Activated naive CD4-positive, alpha-beta T cell treated with anti-CD3 and anti-CD28 coated beads for 36 hours (primary cell): Measurements from ENCODE around the gene P2RY6. TPM values are rescaled to one million over a fixed set of nuclear protein-coding genes. Genes with fewer than 3 reads are reported as not detected.

ENCODE experiments used
- CTCF ChIA-PET: fragments of 350-600 bp; sonication (Branson Sonifier 250); formaldehyde crosslinking; loops from one replicate; lab custom pipeline; 2021; ENCODE audit warnings: antibody characterized with exemption; lab: Charles Lee
- DNase-seq: peaks from one replicate; pipeline ENCODE4 v3.0.0-alpha.2; 2020
- H3K27ac Mint-ChIP-seq: one replicate; pipeline ENCODE4 v1.8.0; 2021; ENCODE audit warnings: mild to moderate bottlenecking, mixed read lengths
- H3K27me3 Mint-ChIP-seq: one replicate; pipeline ENCODE4 v1.8.0; 2021; ENCODE audit warnings: low read depth, mixed read lengths
- H3K36me3 Mint-ChIP-seq: one replicate; pipeline ENCODE4 v1.8.0; 2021; ENCODE audit warnings: low read depth, mixed read lengths
- H3K4me1 Mint-ChIP-seq: one replicate; pipeline ENCODE4 v1.8.0; 2021; ENCODE audit warnings: low read depth, mixed read lengths
- H3K4me3 Mint-ChIP-seq: one replicate; pipeline ENCODE4 v1.8.0; 2021; ENCODE audit warnings: mild to moderate bottlenecking, moderate library complexity, mixed read lengths
- H3K9me3 Mint-ChIP-seq: one replicate; pipeline ENCODE4 v1.8.0; 2021; ENCODE audit warnings: mixed read lengths
- intact Hi-C: fragments of 100-400 bp; cut with micrococcal nuclease; formaldehyde crosslinking; loops from one replicate; pipeline ENCODE4 v1.15.1; 2023
- total RNA-seq, 2 experiments: library from RNA; stranded (reverse); gene quantifications; one replicate each; pipeline ENCODE4 v1.2.3, GENCODE V29; 2021

P2RY6 gene
- total RNA-seq, 2 experiments from 2014 or later, result not detected

DNA sequence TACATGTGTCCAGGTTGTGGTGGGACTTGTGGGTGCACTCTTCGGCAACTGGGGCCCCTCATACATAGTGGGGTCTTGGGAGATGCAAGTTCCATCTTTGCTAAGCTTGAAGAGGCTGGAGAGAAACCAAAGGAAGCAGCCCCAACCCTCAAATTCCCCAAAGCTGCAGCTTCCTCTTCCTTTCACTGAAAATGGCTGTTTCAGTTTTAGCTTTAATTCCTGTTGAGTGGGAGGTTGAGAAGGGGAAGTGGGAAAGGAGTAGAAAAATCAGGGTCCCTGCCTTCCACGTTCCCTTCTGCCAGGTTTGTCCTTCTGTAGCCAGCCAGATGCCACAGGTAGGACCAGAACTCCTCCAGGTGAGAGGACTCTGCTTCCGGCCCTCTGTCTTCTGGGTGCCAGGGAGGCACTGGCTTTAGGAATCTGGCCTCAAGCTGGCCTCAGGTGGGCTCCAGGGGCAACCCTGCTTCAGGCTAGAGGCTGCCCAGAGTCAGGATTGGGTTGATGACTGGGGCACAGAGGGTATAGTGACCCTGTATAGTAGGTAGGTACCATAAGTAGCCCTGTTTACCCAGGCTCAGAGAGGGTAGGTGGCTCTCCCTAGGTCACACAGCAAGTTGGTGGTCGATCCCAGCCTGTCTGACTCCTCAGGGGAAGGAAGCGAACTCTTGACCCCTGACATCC, 16.2 kb downstream of the P2RY6 start:
- no peaks in the 10 kb centered on the region for H3K36me3 Mint-ChIP-seq
- no peaks in the 10 kb centered on the region for H3K9me3 Mint-ChIP-seq
- no peak for DNase-seq
- intact Hi-C loops, result loop anchor here (10.0 kb wide), 1 partner anchor 74 kb away; the partner anchor contains the start of gene P2RY2
- CTCF ChIA-PET, result interaction anchor here (0.6 to 11.5 kb wide), 8 partner anchors 10 to 147 kb away, joined by 3 to 83 read pairs (median 5); no protein-coding TSS in a partner anchor
- H3K27me3 Mint-ChIP-seq, result no peaks in the 10 kb centered on the region
- H3K27ac Mint-ChIP-seq, result no peak overlapping the region
- peaks cover 12% of the 10 kb centered on the region for H3K4me1 Mint-ChIP-seq
- H3K4me3 Mint-ChIP-seq, result no peak overlapping the region

DNA sequence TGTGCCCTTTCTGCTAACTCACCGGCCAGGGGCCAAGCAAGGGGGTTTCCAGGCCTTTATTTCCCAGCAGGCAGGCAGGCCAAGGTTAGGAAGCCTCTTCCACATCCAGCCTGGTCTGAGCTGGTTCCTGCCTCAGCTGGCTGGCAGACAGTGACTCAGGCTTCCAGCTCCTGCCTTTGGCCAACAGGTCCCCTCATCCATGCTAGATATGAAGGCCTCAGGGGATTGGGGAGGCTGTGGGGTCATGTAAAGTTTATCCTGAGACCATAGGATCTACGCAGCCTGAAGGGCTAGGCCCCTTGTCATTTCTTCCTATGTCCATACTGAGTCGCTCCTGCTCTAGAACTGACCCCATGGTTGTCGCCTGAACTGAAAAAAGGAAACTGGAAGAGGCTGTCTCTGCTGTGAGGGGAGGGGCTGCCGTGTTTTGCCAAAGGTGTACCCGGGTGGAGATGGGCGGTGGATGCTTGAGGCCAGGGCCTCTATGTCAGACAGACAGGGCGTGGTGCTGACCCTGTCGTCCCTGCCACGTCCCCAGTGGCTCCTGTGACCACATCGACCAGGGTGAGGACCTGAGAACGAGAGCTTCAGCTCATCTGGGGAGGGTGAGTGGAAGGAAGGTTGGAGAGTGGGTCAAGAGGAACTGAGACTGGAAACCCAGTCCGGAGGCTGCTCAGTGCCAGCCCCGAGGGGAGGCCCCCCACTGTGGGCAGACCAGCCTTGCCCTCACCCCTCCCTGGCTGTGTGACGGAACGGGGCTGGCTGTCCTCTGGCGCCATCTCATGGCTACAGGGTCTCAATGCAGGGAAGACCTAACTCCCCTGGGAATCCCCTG, 17.0 kb downstream of the P2RY6 start:
- CTCF ChIA-PET, result interaction anchor here (0.6 to 11.5 kb wide), 18 partner anchors 9 to 551 kb away, joined by 3 to 83 read pairs (median 4); partner anchors contain the start of gene ARHGEF17
- Mint-ChIP-seq H3K4me1 (peaks cover 12% of the 10 kb centered on the region), H3K27me3 (no peaks in the 10 kb centered on the region), H3K9me3 (no peaks in the 10 kb centered on the region), H3K36me3 (no peaks in the 10 kb centered on the region), H3K4me3 (no peak overlapping the region), H3K27ac (no peak overlapping the region)
- intact Hi-C loops, result loop anchor here (1.0 to 10.0 kb wide), 2 partner anchors 74 to 104 kb away; partner anchors contain the start of gene P2RY2
- DNase-seq, result peak; percentile 76

DNA sequence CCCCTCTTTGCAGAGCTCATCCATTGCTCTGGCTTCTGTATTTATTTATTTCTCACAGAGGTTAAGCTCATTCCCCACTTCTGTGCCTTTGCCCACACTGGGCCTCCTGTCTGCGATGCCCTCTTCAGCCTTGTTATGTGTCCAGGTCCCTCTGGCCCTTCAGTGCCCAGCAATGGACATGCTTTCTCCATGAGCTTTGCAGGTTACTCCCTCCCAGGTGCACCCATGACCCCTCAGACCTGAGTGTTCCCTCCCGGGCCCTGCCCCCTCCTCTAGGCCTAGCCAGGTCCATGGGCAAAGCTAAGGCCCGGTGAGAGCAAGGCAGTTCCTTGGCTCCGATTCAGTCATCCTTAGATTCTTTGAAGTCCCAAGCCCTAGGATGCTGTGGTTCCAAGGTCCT, 18.4 kb downstream of the P2RY6 start:
- Mint-ChIP-seq H3K9me3 (no peaks in the 10 kb centered on the region), H3K36me3 (no peaks in the 10 kb centered on the region), H3K27me3 (no peaks in the 10 kb centered on the region), H3K27ac (no peak overlapping the region), H3K4me3 (no peak overlapping the region), H3K4me1 (peaks cover 15% of the 10 kb centered on the region)
- intact Hi-C loops, result no loop called here
- no peak for DNase-seq
- CTCF ChIA-PET, result interaction anchor here (0.8 to 11.5 kb wide), 5 partner anchors 7 to 123 kb away, joined by 3 to 83 read pairs (median 8); partner anchors contain the start of gene ARHGEF17

DNA sequence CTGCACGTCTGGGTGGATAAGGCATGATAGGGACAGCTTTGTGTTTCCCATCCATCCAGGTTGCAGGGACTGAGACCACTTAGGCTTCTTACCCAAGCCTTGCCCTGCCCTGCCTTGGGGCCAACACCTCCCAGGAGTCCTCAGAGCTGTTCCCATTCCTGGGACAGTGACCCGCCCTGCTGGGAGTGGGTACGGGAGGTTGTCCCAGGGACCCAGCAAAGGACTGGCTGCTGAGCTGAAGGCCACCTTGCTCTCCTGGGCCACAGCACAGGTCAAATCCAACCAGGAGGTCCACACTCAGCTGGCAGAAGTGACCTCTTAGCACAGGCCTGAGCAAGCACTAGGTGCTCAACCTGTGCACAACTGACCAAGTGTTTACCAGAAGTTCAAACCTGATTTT, 19.1 kb downstream of the P2RY6 start:
- CTCF ChIA-PET, result interaction anchor here (0.8 to 11.5 kb wide), 6 partner anchors 8 to 123 kb away, joined by 3 to 83 read pairs (median 6); no protein-coding TSS in a partner anchor
- Mint-ChIP-seq H3K27me3 (no peaks in the 10 kb centered on the region), H3K27ac (no peak overlapping the region), H3K4me1 (peaks cover 15% of the 10 kb centered on the region), H3K36me3 (no peaks in the 10 kb centered on the region), H3K4me3 (no peak overlapping the region), H3K9me3 (no peaks in the 10 kb centered on the region)
- DNase-seq, result no peak
- intact Hi-C loops, result no loop called here

DNA sequence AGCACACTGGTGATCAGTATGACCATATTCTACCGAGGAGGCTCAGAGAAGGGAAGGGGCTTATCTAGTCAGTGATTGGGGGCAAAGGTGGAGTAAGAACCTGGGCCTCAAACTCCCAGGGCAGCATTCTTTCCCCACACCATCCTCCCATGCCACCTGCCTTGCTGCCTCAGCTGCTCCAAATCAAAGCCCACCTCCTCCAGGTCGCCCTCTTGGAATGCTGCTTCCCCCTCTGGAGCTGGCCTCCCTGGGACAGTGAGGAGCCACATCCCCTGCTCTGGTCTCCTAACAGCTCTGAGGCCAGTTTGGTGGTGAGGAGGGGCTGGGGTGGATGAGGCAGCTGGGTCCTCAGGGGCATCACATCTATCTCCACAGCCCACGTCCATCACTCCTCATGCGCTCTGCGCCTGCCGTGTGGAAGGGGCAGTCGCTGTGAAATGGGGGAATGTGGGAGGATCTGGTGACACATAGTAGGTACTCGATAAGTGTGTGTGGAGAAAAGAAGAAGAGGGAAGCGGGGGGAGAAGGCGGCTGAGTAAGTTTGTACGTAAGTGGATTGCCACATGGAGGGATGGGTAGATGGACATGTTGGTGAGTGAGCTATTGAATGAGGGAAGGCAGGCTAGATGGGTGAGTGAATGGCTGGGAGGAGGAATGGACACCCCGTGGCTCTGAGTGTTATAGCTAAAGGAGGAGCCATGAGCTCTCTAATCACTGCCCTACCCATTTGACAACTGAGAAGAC, 19.8 kb downstream of the P2RY6 start:
- DNase-seq, result no peak
- Mint-ChIP-seq H3K36me3 (no peaks in the 10 kb centered on the region), H3K9me3 (no peaks in the 10 kb centered on the region), H3K4me1 (peaks cover 15% of the 10 kb centered on the region), H3K27ac (no peak overlapping the region), H3K27me3 (no peaks in the 10 kb centered on the region), H3K4me3 (no peak overlapping the region)
- intact Hi-C loops, result no loop called here
- CTCF ChIA-PET, result interaction anchor here (1.3 to 11.5 kb wide), 6 partner anchors 9 to 107 kb away, joined by 3 to 83 read pairs (median 7); no protein-coding TSS in a partner anchor

DNA sequence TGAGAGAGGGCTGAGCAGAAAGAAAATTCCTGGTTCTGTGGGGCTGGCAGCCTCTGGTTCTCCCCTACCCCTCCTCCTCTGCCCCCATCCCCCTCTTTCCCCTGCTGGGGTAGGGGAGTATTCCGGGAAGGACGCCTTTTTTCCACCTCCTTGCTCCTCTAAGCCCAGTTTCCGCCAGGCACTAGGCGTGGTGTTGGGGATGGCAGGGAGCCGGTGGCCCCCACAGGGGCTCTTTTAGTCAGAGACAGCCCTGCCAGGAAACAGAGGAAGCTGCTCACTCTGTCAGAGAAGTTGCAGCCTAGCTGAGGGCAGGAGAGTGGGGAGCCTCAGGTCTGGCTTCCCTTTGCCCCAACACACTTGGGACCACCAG, 20.4 kb downstream of the P2RY6 start:
- Mint-ChIP-seq H3K27me3 (no peaks in the 10 kb centered on the region), H3K4me1 (peaks cover 15% of the 10 kb centered on the region), H3K27ac (no peak overlapping the region), H3K9me3 (no peaks in the 10 kb centered on the region), H3K36me3 (no peaks in the 10 kb centered on the region), H3K4me3 (no peak overlapping the region)
- DNase-seq, result no peak
- CTCF ChIA-PET, result interaction anchor here (0.7 to 11.5 kb wide), 4 partner anchors 9 to 44 kb away, joined by 3 to 83 read pairs (median 13); no protein-coding TSS in a partner anchor
- intact Hi-C loops, result no loop called here

DNA sequence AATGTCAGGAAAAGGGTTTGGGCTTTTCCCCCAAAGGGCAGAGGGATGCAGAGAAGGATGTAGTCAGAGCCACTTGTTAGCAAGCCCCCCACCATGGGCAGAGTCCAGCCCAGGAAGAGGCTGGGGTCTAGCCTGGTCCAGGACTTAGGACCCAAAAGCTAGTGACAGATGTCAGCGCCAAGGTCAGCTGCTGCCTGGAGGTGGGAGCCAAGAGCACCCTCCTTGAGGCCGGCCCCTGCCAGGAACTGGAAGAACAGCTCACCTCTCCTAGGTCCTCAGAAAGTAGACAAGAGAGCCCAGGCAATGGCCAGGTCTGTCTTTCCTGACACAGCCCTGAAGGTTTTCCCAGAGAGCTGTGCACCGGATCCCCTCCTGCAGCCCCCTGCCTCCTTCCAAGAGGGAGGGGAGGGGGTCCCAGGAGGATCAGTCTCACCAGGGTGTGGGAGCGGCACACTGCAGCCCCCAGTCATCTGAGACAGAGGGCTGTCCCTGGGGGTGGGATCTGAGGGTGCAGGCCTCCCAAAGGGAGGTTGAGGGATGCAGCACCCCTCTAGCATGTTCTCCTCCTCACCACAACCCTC, 21.3 kb downstream of the P2RY6 start:
- no peaks in the 10 kb centered on the region for H3K9me3 Mint-ChIP-seq
- H3K27ac Mint-ChIP-seq, result no peak overlapping the region
- peaks cover 11% of the 10 kb centered on the region for H3K4me1 Mint-ChIP-seq
- H3K27me3 Mint-ChIP-seq, result peaks cover 4% of the 10 kb centered on the region
- DNase-seq, result no peak
- H3K36me3 Mint-ChIP-seq, result no peaks in the 10 kb centered on the region
- CTCF ChIA-PET, result interaction anchor here (1.1 to 11.5 kb wide), 4 partner anchors 13 to 370 kb away, joined by 4 to 83 read pairs (median 14); no protein-coding TSS in a partner anchor
- intact Hi-C loops, result no loop called here
- no peak overlapping the region for H3K4me3 Mint-ChIP-seq

DNA sequence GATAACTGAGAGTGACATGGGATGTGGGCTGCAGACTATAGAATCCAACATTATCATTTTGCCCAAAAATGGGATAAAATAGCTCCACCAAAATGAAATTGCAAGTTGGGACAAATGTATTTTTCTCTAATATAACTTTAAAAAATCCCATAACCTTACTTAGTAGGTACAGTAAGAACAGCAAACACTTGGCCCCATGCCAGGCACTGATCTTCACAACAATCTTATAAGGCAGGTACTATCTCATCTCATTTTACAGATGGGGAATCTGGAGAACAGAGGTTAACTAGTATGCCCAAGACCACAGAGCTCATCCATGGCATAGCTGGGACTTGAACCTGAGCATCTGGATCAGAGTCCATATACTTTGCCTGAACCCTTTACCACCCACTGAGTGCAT, 22.5 kb downstream of the P2RY6 start:
- peaks cover 4% of the 10 kb centered on the region for H3K27me3 Mint-ChIP-seq
- H3K27ac Mint-ChIP-seq, result no peak overlapping the region
- CTCF ChIA-PET, result interaction anchor here (0.6 to 11.5 kb wide), 18 partner anchors 8 to 419 kb away, joined by 3 to 83 read pairs (median 4); no protein-coding TSS in a partner anchor
- intact Hi-C loops, result loop anchor here (1.0 kb wide), 1 partner anchor 41 kb away; no protein-coding TSS in a partner anchor
- DNase-seq, result no peak
- peaks cover 3% of the 10 kb centered on the region for H3K4me1 Mint-ChIP-seq
- H3K4me3 Mint-ChIP-seq, result no peak overlapping the region
- no peaks in the 10 kb centered on the region for H3K36me3 Mint-ChIP-seq
- H3K9me3 Mint-ChIP-seq, result no peaks in the 10 kb centered on the region

DNA sequence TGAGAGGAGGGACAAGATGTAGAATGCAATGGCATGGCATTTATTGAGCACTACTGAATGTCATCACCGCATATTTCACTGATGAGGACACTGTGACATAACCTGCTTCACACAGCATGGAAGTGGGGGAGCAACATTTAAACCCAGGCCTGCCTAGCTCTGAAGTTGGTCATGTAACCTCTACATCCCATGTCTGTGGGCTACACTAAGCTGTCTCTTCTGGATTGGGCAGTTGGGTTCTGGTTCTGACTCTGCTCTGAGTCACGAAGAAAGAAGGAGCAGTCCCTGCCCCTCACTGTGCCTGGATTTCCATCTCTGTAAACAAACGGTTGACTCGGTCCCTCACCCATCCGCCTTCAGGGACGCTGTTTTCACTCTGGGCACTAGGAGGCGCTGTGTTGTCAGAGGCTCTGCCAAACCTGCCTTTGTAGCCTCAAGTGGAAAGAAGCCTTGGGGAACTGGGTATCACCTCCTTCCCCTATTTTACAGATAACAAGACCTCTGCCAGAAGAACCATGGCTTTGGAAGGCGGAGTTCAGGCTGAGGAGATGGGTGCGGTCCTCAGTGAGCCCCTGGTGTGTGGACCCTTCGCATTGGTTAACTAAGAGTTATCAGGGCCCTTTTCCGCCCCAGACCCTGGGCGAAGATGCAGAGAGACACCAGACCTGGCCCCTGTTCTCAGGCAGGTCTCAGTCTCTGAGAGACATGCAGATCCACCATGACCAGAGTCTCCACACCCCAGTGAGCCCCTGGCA, 23.3 kb downstream of the P2RY6 start:
- H3K36me3 Mint-ChIP-seq, result no peaks in the 10 kb centered on the region
- peaks cover 3% of the 10 kb centered on the region for H3K4me1 Mint-ChIP-seq
- H3K9me3 Mint-ChIP-seq, result no peaks in the 10 kb centered on the region
- no peak overlapping the region for H3K4me3 Mint-ChIP-seq
- CTCF ChIA-PET, result interaction anchor here (0.6 to 11.5 kb wide), 16 partner anchors 9 to 420 kb away, joined by 3 to 83 read pairs (median 4); no protein-coding TSS in a partner anchor
- no peak overlapping the region for H3K27ac Mint-ChIP-seq
- H3K27me3 Mint-ChIP-seq, result peaks cover 4% of the 10 kb centered on the region
- peak; percentile 90 for DNase-seq
- intact Hi-C loops, result loop anchor here (1.0 kb wide), 1 partner anchor 40 kb away; no protein-coding TSS in a partner anchor

DNA sequence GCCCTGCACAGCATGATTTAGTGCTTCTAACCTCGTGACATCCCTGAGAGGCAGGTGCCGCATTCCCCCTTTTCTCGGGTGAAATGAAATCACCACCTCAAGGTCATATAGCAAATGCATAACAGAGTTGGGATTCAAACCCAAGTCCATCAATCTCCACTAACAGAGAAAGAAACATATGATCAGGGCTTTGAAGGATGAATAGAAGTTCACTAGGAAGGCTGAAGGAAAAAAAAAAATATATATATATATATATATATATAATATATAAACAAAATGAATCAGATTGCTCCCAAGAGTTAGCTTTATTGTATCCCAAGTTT, 23.8 kb downstream of the P2RY6 start:
- CTCF ChIA-PET, result interaction anchor here (4.0 to 11.5 kb wide), 2 partner anchors 10 to 40 kb away, joined by 22 to 83 read pairs; no protein-coding TSS in a partner anchor
- peaks cover 3% of the 10 kb centered on the region for H3K4me1 Mint-ChIP-seq
- peaks cover 4% of the 10 kb centered on the region for H3K27me3 Mint-ChIP-seq
- H3K4me3 Mint-ChIP-seq, result no peak overlapping the region
- DNase-seq, result no peak
- intact Hi-C loops, result loop anchor here (1.0 kb wide), 1 partner anchor 39 kb away; no protein-coding TSS in a partner anchor
- H3K36me3 Mint-ChIP-seq, result no peaks in the 10 kb centered on the region
- H3K9me3 Mint-ChIP-seq, result no peaks in the 10 kb centered on the region
- no peak overlapping the region for H3K27ac Mint-ChIP-seq
